HL-60 (cell line): Measurements from ENCODE around the gene NCOR2.

Experiments used
- DNase-seq, 2 experiments: peaks; one replicate each; pipeline ENCODE4 v3.0.0-alpha.2; 2010 to 2020; ENCODE audit warnings: low read depth in 1 of 2, low spot score in 1 of 2
- H3K27ac ChIP-seq: fragments of 250-450 bp; sonication (Bioruptor Pico); replicated peaks from 2 replicates; pipeline ENCODE4 v1.5.1; 2020; ENCODE audit warnings: mild to moderate bottlenecking, moderate library complexity
- H3K27me3 ChIP-seq: fragments of 250-450 bp; sonication (Bioruptor Pico); 2 replicates; pipeline ENCODE4 v1.5.1; 2021; ENCODE audit warnings: mild to moderate bottlenecking, moderate library complexity; ENCODE audit not compliant: insufficient read depth, poor library complexity, severe bottlenecking
- H3K4me3 ChIP-seq: replicated peaks from 2 replicates; pipeline ENCODE4 v1.5.1; 2011; ENCODE audit warnings: mild to moderate bottlenecking, control low read depth, low read length; ENCODE audit not compliant: insufficient read depth
- CTCF ChIP-seq: IDR thresholded peaks from one replicate; pipeline ENCODE4 v1.5.1; 2011; ENCODE audit warnings: low read length, control low read depth, inconsistent platforms; ENCODE audit not compliant: insufficient read depth
- GABPA ChIP-seq: IDR thresholded peaks from 2 replicates; pipeline ENCODE4 v1.6.1; 2012; ENCODE audit warnings: low read depth
- POLR2AphosphoS5 ChIP-seq: IDR thresholded peaks from 2 replicates; pipeline ENCODE4 v1.6.1; 2012; ENCODE audit warnings: low read depth
- REST ChIP-seq: IDR thresholded peaks from 2 replicates; pipeline ENCODE4 v1.6.1; 2012; ENCODE audit warnings: low read depth; ENCODE audit not compliant: insufficient replicate concordance
- SPI1 ChIP-seq: IDR thresholded peaks from 2 replicates; pipeline ENCODE4 v1.6.1; 2012; ENCODE audit warnings: low read depth, mild to moderate bottlenecking, borderline replicate concordance

Gene NCOR2

GRCh38 chr12:124558313-124558712, 9.1 kb downstream of the NCOR2 start:
- TF ChIP-seq POLR2AphosphoS5 (no peak), CTCF (no peak), GABPA (no peak), SPI1 (no peak), REST (no peak)
- DNase-seq = no peak
- Histone ChIP-seq H3K4me3 (no peak overlapping the region), H3K27ac (no peak overlapping the region), H3K27me3 (no peaks in the 10 kb centered on the region)

- H3K4me3 ChIP-seq = no peak overlapping the region
- H3K27ac ChIP-seq = no peak overlapping the region
- no peaks in the 10 kb centered on the region for H3K27me3 ChIP-seq
- TF ChIP-seq REST (no peak), SPI1 (no peak), GABPA (no peak), POLR2AphosphoS5 (no peak), CTCF (no peak)
- no peak for DNase-seq
Observed at GRCh38 chr12:124557518-124558223, 9.7 kb downstream of the NCOR2 start.

- TF ChIP-seq GABPA = no peak
- H3K4me3 ChIP-seq = no peak overlapping the region
- no peak for DNase-seq
- H3K27me3 ChIP-seq = no peaks in the 10 kb centered on the region
- no peak overlapping the region for H3K27ac ChIP-seq
Observed at GRCh38 chr12:124556896-124557501, 10.4 kb downstream of the NCOR2 start.

GRCh38 chr12:124556074-124556466, 11.3 kb downstream of the NCOR2 start:
- no peak for DNase-seq
- H3K4me3 ChIP-seq = no peak overlapping the region
- TF ChIP-seq SPI1 (no peak), CTCF (no peak), GABPA (no peak), REST (no peak), POLR2AphosphoS5 (no peak)
- no peaks in the 10 kb centered on the region for H3K27me3 ChIP-seq
- H3K27ac ChIP-seq = no peak overlapping the region
